COR-L47 (cell line): ENCODE data around the gene COL13A1.
A peak's percentile ranks its signal among the peaks of the same experiment; 100 is the strongest.

ENCODE experiments used
- DNase-seq: peaks from one replicate; lab custom pipeline; 2025; lab: John Stamatoyannopoulos, UW

The COL13A1 gene

DNA sequence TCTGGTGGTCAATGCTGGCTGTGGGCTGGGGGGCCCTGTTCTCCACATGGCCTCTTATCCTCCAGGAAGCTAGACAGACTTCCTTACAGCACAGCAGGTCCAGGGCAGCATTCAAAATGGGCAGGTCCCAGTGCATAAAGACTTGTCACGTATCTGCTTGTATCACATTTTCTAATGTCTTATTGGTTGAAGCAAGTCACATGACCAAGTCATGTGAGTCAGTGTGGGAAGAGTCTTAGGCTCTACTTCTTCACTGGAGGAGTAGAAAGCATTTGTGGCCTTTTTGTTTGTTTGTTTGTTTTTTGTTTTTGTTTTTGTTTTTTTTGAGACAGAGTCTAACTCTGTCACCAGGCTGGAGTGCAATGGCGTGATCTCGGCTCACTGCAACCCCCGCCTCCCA is 104.7 kb downstream of the COL13A1 start:
- no peak for DNase-seq

DNA sequence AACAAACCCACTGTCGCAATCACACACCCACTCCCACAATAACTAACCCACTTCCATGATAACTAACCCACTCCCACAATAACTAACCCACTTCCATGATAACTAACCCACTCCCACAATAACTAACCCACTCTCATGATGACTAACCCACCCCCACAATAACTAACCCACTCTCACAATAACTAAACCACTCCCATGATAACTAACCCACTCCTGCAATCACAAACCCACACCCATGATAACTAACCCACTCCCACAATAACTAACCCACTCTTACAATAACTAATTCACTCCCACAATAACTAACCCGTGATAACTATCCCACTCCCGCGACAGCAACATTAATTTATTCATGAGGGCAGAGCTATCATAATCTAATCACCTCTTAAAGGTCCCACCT is 105.8 kb downstream of the COL13A1 start:
- DNase-seq, result no peak

DNA sequence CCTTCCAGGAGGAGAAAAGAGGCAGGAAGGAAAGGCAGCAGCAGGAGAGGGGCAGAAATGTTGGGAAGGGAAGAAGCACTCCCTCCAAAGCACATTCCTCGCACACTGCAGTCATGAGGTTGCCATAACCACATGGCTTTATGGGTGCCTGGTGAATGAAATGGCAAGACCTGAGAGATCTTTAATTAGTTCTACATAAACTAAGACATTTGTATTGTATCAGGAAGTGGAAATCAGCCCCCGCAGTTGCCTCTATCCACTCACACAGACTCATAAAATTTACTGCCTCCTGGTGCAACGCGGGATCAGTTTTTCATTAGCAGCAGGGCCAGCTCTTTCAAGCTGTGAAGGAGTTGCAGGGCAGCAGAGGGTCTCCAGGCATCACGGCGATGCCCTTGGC is 106.4 kb downstream of the COL13A1 start:
- no peak for DNase-seq

DNA sequence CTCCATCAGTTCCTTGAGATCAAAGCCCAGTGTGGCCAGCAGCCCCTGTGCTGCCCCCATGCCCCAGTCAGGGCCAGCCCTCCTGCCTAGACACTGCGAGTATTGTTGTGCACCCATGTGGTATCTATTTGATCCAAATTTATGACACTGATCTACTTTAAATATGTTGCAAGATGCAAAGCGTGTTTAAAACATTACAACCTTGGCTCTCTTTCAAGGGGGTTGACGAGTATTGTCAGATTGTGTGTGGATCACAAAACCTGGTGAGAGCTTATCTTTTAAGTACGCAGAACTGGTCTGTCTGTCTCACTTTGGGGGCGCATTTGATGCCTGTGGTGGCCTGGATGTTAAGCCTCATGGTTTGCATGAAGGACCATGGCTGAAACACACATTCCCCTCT is 108.9 kb downstream of the COL13A1 start:
- no peak for DNase-seq

DNA sequence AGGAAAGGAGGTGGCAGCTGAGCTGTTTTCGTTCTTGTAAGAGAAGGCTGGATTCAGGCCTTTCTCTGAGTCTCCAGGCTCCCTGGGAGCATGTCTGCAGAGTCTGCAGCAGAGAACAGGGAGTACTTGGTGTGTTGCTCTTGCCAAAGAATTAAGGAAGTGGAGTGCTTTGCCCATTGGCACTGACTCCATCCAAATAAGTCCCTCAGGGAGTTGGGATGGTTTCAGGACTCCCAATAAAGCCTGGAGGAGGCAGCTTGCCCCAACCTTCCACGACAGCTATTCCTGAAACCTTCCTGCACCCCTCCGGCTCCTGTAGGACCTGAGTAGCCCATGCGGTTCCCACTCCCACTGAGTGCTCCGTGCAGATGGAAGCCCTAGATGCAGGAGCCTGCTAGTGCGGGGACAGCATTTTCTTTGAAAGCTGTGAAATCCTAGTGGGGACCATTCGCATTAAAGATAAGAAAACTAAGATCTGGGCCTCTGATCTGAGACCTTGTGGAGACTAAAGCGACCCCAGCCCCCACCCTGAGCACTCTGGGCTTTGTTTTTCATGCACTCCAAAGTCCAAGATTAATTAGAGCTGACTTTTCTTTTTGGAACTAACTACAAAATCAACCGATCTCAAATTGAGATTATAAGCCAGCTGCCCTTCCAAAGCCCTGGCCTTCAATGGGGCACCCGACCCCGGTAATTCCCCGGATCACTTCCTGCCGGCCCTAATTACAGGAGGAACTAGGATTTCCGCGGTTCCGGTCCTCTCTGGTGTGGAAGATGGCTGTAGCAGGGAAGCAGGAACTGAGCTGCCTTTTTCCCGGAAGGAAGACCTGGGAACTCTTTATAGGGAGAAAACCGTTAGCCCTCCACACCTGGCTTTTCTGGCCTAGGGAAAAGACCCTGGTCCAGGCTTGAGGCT is 110.2 kb downstream of the COL13A1 start:
- DNase-seq, result no peak

DNA sequence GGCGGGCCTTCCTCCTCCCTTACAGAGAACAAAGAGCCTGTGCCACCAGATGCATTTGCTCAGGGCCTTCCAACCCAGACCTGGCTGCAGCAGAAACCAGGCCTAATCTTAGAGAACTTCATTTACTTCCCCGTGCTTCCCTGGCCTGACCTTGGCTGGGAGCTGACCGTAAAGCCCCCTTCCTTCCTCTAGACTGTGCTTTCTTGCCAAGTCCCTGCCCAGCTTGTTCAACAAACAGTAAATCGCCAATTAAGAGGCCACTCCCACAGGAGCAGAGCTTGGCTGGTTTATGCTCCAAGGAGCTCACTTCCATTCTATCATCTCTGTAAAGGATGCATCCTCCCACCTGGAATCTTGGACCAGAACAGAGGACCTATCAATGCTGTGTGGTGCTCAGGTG is 110.9 kb downstream of the COL13A1 start:
- DNase-seq, result no peak

DNA sequence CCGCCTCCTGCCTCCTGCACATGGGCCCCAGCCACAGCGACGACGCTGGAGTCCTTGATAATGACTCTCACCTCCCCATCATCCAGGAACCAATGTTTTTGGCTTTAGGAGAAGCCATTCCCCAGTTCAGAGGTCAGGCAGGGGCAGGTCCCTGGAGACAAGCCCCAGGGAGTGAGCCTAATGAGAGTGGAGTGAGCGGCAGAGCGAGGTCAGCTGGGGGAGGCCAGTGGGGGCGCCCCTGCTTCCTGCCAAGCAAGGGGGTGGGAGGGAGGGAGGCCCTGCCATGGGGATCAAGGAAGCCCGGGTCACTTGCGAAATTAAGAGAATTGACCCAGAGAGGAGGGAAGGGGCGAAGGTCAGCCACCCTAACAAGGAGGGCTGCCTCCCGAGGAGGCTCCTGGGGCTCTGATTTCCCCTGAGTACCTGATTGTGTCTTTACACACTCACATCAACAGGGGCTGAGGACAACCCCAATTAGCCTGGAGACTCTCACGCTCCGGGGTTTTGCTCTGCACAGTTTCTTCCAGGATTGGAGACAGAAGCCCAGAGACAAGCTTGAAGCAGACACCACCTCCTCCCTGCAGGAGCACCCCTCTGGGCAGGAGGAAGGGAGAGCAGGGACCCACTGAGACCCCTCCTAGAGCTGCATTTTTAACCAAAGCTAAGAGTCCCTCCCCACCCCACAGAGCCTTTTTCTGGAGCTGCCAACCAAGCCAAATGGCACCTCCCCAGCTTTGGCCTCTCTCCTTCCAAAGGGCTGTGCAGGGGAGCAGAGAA is 112.1 kb downstream of the COL13A1 start:
- DNase-seq, result no peak

DNA sequence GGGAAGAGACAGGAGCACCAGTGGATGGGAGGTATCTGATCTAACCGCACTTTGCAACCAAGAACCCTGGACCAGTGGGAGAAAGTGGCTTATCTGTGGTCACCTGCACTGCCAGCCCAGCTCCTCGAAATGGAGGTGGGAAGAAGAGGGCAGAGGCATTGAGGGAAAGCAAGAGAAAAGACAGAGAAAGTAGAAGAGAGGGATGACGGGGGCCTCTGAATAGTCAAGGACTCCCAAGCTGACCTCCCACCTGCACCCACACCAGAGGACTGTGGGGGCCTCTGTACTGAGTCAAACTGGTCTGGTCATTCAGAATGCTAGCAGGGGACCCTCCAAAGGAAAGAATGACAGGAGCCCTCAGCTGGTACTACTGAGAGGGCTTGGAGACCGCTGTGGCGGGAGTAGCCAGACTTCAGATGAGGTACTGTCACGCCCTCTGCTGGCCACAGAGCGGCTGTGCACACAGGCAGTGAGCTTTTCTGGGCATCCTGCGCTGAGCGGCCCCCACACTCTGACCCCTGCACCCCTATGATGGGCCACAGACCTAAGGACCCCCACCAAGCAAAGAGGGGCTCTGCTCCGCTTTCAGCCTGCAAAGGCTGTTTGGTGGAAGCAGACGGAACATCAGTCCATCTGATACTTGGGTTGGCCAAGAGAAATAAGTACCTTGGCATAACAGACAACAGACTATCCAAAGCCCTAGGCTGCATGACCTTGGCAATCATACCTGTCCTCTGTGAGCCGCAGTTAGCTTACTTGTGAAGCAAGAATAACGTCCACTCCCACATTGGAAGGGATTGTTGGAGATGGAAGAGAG is 112.9 kb downstream of the COL13A1 start:
- no peak for DNase-seq

DNA sequence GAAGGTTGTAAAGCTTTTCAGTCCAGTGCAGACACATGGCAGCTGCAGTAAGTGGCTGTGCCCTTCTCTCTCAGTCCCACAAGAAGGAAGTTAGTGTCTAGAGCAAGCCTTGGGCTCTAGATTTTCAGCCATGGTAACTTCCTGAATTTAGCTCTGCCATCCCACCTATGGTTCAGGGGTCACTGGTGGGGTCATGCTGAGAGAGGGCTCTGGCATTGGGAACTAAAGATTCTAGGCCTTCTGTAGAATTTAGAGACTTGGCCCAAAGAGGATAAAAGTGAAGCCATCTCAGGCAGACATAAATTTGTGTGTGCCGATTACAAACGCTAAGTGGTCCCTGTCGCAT is 113.5 kb downstream of the COL13A1 start:
- DNase-seq, result no peak

DNA sequence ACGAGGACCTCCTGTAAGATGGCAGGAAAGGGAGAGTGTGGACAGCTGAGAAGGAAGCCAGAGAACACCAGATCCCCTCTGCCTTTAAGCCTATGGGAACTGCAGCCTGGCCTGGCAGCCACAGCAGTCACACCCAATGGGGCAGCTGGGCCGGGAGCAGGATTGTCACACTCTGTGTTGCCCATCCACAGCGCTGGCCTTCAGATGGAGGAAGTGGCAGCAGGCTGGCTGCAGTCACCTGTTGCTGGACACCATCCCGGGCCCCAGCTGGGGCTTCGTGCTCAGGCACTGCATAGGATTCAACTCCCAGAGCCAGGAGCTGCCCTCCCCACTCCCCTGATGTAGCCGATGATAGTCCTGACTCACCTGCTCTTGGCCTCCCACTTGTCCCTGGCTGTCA is 114.4 kb downstream of the COL13A1 start:
- DNase-seq, result no peak

DNA sequence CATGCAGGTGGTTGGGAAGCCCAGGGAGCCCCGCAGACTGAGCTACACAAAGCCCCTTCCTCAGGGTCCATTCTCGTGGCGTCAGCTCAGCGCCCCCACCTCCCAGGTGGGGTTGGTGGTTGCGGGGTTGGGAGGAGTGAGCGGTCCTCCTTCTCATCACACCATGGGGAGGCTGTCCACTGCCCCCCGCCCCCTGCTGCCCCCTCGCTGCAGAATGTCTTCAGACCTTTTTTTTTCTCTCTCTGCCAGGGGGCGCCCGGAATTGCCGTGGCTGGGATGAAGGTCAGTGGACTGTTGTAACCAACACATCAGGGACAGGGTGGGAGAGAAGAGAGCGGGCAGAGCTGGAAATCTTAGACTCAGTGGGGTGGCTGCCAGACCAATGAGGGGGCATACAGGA is 116.3 kb downstream of the COL13A1 start:
- no peak for DNase-seq

DNA sequence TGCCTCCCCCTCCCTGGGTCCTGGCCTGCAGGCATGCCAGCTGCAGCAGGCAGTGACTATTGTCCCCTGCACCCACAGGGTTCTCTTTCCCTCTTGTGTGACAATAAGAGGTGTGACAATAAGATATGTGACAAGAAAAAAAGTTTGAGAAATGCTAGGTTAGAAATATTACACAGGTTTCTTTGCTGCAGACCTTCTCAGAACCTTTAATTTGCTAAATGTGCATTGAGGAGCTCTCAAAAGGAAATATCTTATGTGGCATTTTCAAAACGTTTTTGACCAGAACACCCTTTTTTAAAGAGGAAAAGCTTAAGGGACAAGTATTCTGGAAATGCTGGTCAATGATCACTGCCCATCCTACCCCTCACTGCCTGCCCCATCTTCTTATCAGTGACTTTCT is 117.5 kb downstream of the COL13A1 start:
- DNase-seq, result no peak

DNA sequence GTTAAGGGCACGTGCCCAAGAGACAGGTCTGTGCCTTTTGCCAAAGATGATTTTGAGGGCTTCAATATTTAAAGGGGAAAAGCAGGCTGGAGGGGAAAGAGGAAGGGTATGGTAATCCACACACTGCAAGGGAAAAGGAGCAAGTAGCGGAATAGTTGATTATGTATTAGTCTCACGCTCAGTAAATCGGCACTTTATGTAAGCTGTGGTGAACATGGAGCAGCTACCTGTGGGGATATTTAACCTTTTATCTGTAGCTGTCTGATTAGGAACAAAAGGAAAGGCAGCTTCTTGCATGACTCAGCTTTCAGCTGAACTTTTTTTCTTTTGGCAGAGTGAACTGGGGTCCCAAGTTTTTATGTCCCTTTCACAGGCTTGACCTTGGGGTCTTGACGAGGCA is 123.4 kb downstream of the COL13A1 start:
- DNase-seq, result no peak

DNA sequence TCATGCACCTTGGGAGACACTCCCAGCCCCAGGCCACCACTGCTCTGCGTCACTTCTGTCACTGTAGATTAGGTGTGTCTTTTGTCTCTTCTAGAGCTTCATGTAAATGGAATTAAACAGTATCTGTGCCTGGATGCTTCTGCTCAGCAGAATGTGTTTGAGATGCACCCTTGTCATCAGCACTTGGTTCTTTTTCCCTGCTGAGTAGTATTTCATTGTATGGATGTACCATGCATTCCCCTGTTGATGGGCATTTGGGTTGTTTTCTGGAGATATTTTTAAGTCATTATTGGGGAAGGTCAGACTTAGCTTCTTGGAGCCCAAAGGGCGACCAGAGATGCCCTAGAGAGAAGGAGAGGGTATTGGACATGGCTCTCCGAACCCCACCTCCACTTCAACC is 126.6 kb downstream of the COL13A1 start:
- no peak for DNase-seq

DNA sequence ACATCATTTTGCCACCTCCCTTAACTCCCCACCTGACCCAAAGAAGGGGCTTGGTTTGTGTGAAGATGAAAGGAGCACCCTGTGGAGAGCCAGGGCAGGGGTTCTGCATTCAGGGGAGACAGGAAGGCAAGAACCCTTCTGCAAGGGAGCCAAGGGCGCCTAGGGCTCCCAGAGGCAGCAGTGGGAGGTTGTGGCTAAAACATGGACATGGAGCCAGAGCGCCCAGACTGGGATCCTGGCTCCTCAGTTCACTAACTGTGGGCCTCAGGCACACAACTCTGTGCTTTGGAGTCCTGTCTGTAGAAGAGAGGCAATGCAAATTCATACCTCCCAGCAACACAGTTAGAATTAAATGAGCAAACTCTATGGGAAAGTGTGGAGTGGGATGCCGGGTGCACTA is 127.9 kb downstream of the COL13A1 start:
- no peak for DNase-seq

DNA sequence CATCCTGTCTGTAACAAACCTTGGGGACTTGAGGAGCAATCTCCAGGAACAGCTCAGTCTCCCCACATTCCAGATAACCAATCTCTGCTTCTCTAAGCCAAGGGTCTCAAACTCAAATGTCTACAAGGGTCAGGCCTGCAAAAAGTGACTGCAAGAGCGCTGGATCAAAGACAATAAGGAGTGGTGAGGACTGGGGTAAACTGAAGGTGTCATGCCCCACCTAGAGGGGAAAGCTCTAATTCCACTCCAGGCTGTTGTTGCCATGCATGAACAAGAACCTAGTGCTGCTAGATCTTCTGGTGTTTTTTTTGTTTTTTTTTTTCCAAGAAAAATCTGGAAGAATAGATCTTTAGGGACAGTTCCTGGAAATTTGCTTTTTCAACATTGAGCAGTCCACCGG is 133.1 kb downstream of the COL13A1 start:
- DNase-seq, result no peak

DNA sequence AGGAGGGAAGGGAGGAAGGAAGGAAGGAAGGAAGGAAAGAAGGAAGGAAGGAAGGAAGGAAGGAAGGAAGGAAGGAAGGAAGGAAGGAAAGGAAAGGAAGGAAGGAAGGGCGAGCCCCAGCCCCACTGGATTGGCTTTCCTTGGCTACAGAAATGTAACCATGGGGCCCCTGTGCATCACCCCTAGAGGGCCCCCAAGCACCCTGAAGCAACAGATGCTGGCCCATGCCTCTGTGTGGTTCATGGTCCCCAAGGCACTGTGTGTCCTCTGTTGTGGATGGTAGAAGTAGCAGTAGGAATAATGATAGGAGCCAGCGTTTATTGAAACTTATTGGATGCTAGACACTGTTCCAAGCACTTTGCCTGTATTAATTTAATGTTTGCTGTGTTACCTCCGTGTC is 134.4 kb downstream of the COL13A1 start:
- DNase-seq, result no peak

DNA sequence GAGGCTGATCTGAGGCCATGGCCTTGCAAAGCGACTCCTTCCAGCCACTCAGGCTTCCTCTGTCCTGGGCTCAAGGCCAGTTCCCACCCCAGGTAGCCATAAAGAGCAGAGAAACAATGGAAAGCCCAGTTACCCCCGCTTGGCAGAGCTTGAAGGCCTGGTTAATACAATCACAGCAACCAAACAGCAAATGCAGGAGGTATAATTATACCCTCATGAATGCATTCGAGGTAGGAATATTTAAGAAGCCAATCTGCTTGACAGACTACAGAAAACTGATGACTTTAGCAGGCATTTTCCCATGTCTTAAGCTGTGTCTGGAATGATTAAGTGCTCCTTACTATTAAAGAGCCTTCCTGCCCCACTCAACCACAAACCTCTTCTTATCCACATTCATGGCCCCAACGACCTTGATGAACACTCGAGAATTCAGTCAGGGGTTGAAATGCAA is 136.9 kb downstream of the COL13A1 start:
- DNase-seq, result peak; percentile 58

DNA sequence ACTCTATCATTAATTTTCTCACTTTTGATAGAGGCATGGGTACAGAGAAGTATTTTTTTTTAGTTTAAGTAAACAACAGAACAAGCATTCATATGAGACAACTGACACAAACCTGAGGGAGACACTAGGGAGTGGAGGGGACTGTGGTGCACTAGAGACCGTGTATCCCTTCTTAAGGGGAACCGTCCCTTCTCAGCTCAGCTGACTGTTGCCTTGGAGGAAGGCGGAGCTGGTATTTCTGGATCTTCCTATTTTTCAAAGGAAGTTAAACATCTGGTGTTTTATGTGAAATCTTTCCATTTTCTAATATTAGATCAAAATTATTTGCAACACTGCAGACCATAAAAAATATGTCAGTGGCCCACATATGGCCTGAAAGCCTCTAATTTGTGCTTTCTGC is 137.4 kb downstream of the COL13A1 start:
- no peak for DNase-seq

DNA sequence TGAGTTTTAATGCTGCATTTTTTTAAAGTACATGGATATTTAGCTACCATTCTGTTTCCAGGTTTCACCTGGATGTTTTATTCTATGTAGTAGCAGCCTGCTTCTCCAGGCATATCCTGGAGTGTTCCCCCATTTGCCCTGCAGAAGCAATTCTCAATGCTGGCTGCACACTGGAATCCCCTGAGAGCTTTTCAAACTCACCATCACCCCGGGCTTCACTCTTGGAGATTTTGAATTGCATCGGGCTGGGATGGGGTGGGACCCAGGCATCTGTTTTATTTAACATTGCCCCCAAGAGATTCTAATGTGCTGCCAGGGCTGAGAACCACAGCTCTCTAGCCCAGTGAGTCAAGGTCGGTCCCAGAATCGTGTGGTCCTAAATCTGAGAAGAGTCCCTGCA is 137.8 kb downstream of the COL13A1 start:
- no peak for DNase-seq

DNA sequence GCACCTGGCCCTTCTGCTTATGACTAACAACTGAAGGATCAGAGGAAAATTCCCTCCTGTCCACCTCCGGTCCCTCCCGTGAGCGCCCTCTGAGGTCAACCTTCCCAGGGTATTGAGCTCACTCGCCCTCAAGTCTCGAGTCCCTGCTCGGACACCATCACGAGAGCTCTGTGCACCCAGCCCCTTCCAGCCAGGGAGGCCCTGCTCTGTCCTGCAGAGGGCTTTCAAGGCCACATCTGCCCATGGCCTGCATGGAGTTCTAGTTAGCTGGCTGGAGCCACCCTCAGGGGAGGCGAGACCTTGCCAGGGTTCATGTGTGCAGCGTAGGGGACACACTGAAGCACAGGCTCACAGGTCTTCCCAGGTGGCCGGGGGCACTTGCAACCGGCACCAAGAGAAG is 140.0 kb downstream of the COL13A1 start:
- DNase-seq, result no peak

DNA sequence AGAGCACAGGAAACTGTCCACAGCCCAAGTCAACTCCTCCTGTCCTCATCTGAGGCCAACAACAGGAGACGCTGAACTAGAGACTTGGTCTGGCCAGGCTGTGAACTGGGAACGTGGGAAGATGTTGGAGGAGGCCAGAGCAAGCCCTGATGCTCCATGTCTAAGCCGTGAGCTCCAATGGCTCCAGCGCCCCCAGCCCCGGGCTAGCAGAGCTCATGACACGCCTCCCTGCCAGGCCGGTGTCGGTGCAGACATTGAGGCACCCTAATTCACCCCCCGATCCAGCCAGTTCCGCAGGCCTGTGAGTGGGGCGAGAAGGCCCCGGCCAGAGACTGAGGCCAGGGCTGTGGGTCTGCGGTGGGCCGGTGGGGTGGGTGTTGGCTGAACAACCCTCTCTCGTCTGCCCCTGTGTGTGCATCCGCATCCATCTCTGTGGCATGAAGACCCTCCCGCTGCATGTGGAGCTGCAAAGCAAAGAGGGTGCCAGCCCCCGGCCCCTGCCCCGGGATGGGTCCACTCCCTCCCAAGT is 141.7 kb downstream of the COL13A1 start:
- DNase-seq, result no peak
